Right atrium auricular region (tissue), 2 donors: ENCODE data around the gene ASAP2. TPM values are rescaled to one million over a fixed set of nuclear protein-coding genes. Genes with fewer than 3 reads are reported as not detected.

Source experiments
- DNase-seq: peaks from one replicate; pipeline ENCODE4 v3.0.0-alpha.2; 2019; ENCODE audit warnings: low spot score
- H3K27ac ChIP-seq, 2 donors: fragments of 200-600 bp; sonication (generic); 1 replicate in 1 of 2; 2 replicates in 1 of 2; pipeline ENCODE4 v1.5.1; 2016 to 2019
- H3K27me3 ChIP-seq, 2 donors: fragments of 200-600 bp; sonication (generic); one replicate each; pipeline versions ENCODE4 v1.5.1 to v1.6.0; 2017 to 2019
- H3K36me3 ChIP-seq: fragments of 200-600 bp; sonication (generic); one replicate; pipeline ENCODE4 v1.5.1; 2016
- H3K4me1 ChIP-seq, 2 donors: fragments of 200-600 bp; sonication (generic); one replicate each; pipeline versions ENCODE4 v1.5.1 to v1.6.0; 2017 to 2019
- H3K4me3 ChIP-seq, 2 donors: fragments of 200-600 bp; sonication (generic); 1 replicate in 1 of 2; 2 replicates in 1 of 2; pipeline ENCODE4 v1.5.1; 2017 to 2019; ENCODE audit warnings: mild to moderate bottlenecking in 1 of 2, moderate library complexity in 1 of 2
- H3K9me3 ChIP-seq, 2 donors: fragments of 200-600 bp; sonication (generic); one replicate each; pipeline ENCODE4 v1.5.1; 2019
- total RNA-seq, 2 donors: library from RNA; depleted of rRNA; stranded (reverse); fragments of >200 nt; gene quantifications; one replicate each; pipeline ENCODE4 v1.1.0, GENCODE V29; 2016
- TF ChIP-seq, protein P1 (sequence below), 2 donors: fragments of 200-600 bp; sonication (generic); IDR thresholded peaks; one replicate each; pipeline ENCODE4 v1.5.1; 2019; ENCODE audit warnings: antibody characterized with exemption in 2 of 2

Gene ASAP2
- total RNA-seq, 2 donors from 2014 or later, result 13.2 to 20.3 TPM

DNA sequence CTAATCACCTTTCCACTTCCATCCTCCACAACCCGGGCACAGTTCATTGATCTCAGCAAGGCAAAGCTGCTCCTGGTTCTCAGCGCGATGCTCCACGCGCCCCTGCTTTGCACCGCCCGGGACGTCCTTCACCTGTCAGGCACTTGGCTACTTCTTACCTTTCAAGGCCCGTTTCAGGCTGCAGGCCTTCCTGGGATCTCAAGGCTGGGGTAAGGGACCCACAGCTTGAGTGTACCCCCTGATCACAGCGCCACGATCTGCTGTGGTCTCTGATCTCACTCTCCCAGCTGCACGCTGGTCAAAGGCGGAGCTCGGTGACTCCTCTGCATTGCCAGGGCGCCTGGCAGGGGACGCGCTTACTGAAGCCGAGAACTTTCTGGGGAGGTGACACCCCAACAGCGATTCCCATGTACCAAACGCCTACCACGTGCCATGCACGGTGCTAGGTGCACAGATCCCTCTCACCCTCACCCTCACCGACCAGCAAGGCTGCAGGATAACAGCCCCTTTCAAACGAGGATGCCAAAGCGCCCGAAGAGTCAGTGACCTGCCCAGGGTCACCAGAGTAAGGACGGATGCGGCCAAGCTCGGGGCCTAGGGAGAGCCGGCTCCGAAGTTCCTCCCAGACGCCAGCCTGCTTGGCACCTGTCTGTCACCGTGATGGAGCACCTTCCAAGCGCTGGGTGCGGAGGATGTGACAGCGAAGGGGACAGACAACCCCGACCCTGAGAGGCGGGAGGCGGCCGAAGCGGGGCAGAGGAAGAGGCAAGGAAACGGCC, 215.9 kb downstream of the ASAP2 start:
- H3K4me1 ChIP-seq, result peaks cover 0 to 45% of the 10 kb centered on the region in 2 donors
- H3K27me3 ChIP-seq, result no peaks in the 10 kb centered on the region
- DNase-seq, result peak; percentile 66
- H3K4me3 ChIP-seq, result peak overlapping the region; percentile 72 to 80
- H3K27ac ChIP-seq, result peak overlapping the region; percentile 89 to 96
- TF ChIP-seq, protein P1, sequence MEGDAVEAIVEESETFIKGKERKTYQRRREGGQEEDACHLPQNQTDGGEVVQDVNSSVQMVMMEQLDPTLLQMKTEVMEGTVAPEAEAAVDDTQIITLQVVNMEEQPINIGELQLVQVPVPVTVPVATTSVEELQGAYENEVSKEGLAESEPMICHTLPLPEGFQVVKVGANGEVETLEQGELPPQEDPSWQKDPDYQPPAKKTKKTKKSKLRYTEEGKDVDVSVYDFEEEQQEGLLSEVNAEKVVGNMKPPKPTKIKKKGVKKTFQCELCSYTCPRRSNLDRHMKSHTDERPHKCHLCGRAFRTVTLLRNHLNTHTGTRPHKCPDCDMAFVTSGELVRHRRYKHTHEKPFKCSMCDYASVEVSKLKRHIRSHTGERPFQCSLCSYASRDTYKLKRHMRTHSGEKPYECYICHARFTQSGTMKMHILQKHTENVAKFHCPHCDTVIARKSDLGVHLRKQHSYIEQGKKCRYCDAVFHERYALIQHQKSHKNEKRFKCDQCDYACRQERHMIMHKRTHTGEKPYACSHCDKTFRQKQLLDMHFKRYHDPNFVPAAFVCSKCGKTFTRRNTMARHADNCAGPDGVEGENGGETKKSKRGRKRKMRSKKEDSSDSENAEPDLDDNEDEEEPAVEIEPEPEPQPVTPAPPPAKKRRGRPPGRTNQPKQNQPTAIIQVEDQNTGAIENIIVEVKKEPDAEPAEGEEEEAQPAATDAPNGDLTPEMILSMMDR (IDR thresholded peaks at IDR 0.05), result no peak
- H3K9me3 ChIP-seq, result no peaks in the 10 kb centered on the region
- H3K36me3 ChIP-seq, result no peaks in the 10 kb centered on the region

DNA sequence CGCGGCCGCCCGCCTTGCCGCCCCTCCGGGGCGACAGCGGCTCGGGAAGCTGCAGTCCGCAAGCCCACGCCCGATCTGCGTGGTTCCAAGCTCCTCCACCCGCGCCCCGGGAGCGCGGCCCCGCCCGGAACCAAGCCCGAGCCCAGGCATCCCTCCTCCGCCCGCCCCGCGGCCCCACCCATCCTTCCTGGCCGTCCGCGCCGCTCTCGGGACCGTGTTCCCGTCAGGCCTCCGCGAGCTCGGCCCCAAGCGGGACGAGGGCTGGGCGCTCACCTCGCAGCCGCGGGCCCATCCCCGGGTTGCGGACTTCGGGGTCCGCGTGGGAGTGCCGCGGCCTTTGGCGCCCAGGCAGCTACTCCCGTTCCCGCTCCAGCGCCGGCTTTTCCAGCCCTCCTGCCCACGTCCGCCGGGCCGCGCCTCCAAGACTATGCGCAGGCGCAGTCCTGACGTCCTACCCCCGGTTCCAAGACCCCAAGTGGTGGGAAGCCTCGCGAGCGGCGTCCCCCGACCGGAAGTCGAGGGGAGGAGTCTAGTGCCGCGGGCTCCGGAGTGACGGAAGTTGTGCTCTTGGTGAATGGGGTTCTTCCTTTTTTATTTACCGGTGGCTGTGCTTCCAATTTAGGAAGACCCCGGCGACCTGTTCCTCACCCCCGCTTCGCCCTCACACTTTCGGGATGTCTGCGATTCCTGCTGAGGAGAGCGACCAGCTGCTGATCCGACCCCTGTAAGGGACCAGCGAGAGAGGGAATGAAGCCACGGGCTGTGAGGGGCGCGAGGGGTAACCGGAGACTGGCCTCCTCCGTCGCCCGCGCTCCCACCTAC, 216.7 kb downstream of the ASAP2 start, which contains the start of the genes CPSF3 and ITGB1BP1:
Gene CPSF3 (plus strand): TSS at position 555 of the 822 bp plus-strand sequence. CDS start 120 bp downstream, at position 675.
Gene ITGB1BP1 (minus strand): TSS at position 429 of the 822 bp plus-strand sequence. CDS start 4,831 bp downstream, outside the sequence.
- H3K4me1 ChIP-seq, result peaks cover 0 to 45% of the 10 kb centered on the region in 2 donors
- peak within 1 kb of the TSS; percentile 89 to 96 for H3K27ac ChIP-seq

GRCh38 chr2:9423922-9424272, 217.3 kb downstream of the ASAP2 start:
- H3K9me3 ChIP-seq, result no peaks in the 10 kb centered on the region
- H3K36me3 ChIP-seq, result peaks cover under 1% of the 10 kb centered on the region
- peak overlapping the region; percentile 89 to 96 for H3K27ac ChIP-seq
- TF ChIP-seq, protein P1 (IDR thresholded peaks at IDR 0.05), result no peak
- no peak for DNase-seq
- peak overlapping the region; percentile 72 to 80 for H3K4me3 ChIP-seq
- H3K4me1 ChIP-seq, result peaks cover 0 to 45% of the 10 kb centered on the region in 2 donors
- no peaks in the 10 kb centered on the region for H3K27me3 ChIP-seq

More for the DNA sequence above, 216.7 kb downstream of the ASAP2 start, which contains the start of the genes CPSF3 and ITGB1BP1:
- Histone ChIP-seq H3K4me3 (peak within 1 kb of the TSS; percentile 72 to 80), H3K36me3 (no peaks in the 10 kb centered on the region), H3K27me3 (no peaks in the 10 kb centered on the region), H3K9me3 (no peaks in the 10 kb centered on the region)
- peak; percentile 97 for DNase-seq
- TF ChIP-seq, protein P1 (IDR thresholded peaks at IDR 0.05), result no peak

DNA sequence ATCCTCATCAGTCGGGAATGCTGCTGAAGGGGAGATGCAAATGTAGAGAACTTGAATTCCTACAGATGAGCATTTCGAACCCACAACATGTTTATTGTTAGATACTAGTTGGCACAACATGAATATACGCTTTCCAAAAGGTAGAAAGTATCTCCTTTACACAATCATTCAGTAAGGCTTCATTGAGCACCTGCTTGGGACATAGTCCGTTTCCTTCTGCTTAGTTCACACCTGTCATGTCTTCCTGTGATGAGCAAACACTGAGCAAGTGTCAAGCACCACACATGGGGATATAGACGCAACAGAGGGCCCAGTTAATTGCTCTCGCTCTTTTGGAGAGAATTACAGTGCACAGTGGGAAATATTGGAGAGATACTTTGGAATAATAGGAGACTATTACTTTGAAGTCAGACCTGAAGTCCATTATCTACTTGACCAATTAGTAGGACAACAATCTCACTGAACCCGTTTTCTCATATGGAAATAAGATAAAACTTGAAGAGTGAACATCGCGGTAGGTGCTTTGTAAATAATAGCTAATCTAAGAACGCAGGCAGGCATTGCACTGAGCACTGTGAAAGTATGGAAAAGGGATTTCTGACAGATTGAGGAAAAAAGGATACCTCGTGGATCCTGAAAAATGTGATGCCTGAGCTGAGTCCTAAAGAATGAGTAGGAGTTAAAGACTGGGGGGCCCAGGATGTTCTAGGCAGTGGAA, 218.0 kb downstream of the ASAP2 start:
- TF ChIP-seq, protein P1 (IDR thresholded peaks at IDR 0.05), result no peak
- H3K36me3 ChIP-seq, result peaks cover 4% of the 10 kb centered on the region
- no peaks in the 10 kb centered on the region for H3K27me3 ChIP-seq
- no peak for DNase-seq
- H3K27ac ChIP-seq, result peak overlapping the region in 1 of 2 donors; percentile 89
- H3K4me3 ChIP-seq, result peak overlapping the region; percentile 72 to 80
- no peaks in the 10 kb centered on the region for H3K9me3 ChIP-seq
- peaks cover 0 to 45% of the 10 kb centered on the region in 2 donors for H3K4me1 ChIP-seq

GRCh38 chr2:9428965-9429577, 222.5 kb downstream of the ASAP2 start:
- Histone ChIP-seq H3K27ac (no peak overlapping the region), H3K4me3 (no peak overlapping the region), H3K4me1 (peaks cover 0 to 14% of the 10 kb centered on the region in 2 donors), H3K9me3 (no peaks in the 10 kb centered on the region), H3K36me3 (peaks cover 46% of the 10 kb centered on the region), H3K27me3 (no peaks in the 10 kb centered on the region)
- TF ChIP-seq, protein P1 (IDR thresholded peaks at IDR 0.05), result no peak
- no peak for DNase-seq
